ENCODE results near the gene CRACR2A.

Gene CRACR2A

GRCh38 chr12:3722368-3722767, 30.5 kb downstream of the CRACR2A start:
- no peak for FAIRE-seq

DNA sequence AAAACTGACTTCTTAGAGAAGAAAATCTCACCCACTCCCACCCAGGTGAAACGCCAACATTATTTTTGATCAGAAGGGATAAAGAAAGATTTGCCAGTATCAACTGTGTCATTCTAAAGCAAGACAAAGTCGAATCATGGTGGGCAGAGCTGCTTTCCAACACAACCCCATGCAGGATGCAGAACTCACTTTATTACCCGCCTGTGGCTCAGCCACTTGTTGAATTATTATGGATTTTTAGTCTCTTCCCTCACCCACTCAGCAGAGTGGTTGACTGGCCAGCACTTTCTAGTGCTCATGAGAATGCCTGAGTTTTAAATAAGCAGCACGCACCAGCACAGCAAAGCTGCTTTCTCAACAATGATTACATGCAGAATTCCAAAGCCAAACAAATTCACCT, 32.1 kb downstream of the CRACR2A start:
- FAIRE-seq = no peak

- no peak for FAIRE-seq
These were observed 34.8 kb downstream of the CRACR2A start for GRCh38 chr12:3718100-3718499.

DNA sequence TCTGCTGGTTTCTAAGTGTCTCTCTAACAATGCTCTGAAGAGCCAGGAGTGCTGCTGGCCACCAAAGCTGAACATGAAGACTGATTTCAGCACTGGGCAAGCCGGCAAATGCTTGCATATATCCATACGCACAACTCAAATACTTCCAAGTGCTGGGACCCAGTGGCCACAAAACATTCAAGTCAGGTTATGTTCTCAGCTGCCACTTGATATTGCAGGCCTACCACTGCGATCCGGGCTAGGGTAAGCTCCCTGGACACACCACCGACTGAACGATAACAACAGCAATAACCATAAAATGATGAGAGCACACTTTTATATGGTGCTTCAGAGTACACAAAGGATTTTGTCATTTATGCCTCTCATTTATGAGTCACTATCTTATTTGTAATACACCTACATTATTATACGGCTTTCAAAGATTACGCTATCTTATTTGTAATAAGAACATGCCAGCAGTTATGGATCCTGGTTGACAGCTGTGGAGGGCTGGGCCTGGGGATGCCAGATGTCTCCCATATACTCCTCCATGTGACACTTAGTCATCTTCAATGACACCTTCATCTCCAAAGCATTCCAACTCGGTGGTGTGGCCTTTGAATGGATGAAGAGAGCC, 35.5 kb downstream of the CRACR2A start:
- FAIRE-seq = no peak

DNA sequence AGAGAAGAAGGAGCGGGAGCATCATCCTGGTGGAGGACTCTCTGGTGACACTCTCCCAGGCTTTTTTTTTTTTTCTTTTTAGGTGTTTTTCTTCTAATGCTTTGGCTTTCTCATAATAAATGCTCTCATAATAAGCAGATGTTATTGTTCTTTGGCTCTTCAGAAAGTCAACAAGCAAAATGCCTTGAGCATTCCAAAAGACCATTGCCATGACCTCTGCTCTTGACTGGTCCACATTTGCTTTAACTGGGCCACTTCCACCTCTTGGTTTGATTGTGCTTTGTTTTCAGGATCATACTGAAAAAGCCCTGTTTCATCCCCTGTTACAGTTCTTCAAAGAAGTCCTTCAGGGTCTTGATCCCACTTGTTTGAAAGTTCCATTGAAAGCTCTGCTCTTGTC, 36.9 kb downstream of the CRACR2A start:
- FAIRE-seq = no peak

DNA sequence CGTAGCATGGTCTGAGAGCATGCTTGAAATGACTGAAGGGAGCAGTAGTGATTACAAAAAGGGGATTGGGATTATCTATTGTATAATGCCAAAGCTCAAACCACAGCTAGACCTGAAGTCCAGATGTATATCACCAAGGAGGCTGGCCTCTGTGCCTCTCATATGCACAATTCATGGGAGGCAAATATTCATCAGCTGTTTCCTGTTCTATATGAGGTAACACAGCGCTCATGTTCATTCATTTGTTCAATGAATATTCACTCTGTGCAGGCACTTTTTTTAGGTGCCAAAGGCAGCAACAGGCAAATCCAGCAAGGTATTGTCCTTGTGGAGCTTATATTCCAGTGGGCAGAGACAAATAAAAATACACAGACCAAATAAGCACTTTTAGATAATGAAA, 39.0 kb downstream of the CRACR2A start:
- FAIRE-seq = no peak

DNA sequence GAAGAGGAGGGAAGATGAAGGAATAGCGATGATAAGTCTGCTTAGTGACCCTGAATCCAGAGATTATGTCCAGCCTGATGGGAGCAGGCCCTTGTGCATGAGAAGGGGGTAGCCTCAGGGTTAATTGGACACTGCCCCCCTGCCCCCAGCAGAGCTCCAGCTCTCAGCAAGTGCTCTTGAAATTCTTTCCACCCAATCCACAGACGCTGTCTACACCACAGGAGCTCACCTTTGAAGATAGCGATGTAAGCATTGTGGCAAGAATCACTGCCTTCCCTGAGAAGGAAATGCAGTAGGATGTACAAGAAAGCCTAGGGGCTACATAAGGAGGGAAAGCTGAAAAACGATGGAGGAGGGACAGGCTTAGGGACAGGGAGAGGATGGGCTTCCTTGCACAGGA, 39.4 kb downstream of the CRACR2A start:
- no peak for FAIRE-seq

- no peak for FAIRE-seq
These were observed 40.5 kb downstream of the CRACR2A start for GRCh38 chr12:3712209-3712992.

- FAIRE-seq = no peak
These were observed 47.6 kb downstream of the CRACR2A start for GRCh38 chr12:3705354-3705675.

GRCh38 chr12:3704512-3705353, 48.2 kb downstream of the CRACR2A start:
- FAIRE-seq = no peak

DNA sequence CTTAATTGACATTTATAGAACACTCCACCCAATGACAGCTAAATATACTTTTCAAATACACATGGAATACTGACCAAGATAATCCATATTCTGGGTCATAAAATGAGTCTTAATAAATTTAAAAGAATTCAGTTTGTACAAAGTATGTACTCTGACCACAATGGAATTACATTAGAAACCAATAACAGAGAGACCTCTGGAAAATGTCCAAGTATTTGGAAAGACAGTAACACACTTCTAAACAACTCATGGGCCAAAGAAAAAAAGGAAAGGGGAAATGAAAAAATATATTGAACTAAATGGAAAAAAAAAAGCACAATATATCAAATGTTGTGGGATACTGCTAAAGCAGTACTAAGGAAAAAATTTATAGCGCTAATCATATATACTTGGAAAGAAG, 52.0 kb downstream of the CRACR2A start:
- FAIRE-seq = no peak

DNA sequence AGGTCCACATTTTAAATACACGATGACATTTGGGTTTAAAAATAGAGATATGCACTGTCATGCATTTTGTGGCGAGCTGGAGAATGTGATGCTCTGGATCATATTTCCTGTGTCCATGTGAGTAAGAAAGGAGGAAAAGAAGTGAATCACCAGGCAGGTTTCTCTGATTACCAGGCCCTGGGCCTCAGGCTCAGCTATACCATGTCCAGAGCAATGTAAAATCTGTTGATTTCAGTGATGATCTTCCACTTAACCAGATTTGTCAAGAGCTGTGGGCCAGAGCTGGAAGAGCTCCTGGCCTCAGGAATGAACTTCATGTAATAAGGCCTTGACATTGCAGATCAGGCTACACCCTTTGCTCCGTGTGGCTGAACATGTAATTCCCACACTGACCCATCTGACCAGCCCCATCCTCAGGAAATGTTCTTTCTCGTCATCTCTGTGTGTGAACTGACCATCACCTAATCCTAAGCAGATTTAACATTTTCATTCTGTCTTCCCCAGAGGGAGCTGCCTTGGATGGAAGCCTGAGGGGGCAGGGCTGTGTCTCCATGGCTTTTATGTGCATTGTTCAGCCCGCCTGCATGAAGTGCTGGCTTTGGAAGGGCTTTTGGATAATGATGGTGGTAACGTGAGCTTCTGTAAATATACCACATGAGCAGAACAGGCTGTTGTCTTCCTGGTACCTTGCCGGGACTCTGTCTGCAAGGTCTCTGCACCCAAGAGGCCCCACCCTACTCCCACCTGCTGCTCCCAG, 54.5 kb downstream of the CRACR2A start:
- no peak for FAIRE-seq

DNA sequence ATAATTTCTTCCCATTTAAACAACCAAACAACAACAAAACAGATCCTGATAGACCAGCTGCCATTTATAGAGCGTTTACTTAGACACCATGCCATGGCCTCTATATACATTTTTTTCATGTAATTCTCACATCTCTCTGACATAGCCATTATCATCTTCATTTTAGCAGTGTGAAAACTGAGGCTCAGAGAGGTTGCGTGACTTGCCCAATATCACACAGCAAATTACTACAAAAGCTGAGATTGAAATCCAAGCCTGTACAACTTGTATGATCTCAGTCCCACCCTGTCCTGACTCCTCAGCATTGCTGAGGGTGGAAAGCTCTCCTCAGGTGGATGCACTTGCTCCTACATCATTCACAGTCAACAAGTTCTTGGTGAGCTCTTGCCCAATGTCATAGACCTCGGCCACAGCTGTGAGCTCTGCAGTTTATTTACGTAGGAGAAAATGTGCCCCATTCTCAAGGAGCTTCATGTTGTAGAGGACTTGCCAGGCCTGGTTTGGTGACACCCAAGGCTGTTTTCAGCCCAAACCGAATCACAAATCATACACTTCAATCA, 55.5 kb downstream of the CRACR2A start:
- FAIRE-seq = no peak

- FAIRE-seq = no peak
These were observed 58.2 kb downstream of the CRACR2A start for GRCh38 chr12:3694673-3695072.

GRCh38 chr12:3692616-3693365, 60.1 kb downstream of the CRACR2A start:
- FAIRE-seq = no peak

DNA sequence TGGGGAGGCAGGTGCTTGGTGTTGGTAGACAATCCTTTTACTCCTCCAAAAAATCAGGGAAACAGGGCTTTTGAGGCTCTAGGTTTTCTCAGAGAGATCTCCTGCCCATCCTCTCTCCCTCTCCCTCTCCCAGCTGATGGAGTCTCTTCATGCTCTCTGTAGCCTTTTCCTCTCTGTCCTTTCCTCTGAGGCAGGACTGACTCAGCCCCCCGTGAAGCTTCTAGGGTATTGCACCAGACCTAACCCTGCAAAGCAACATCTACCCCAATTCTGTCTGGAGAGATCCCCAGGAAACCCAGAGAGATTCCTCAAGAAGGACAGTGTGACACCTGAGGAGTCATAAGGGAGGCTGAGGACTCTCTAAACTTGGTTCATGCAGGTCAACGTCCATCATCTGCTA, 66.4 kb downstream of the CRACR2A start:
- no peak for FAIRE-seq

GRCh38 chr12:3685830-3686229, 67.1 kb downstream of the CRACR2A start:
- no peak for FAIRE-seq

DNA sequence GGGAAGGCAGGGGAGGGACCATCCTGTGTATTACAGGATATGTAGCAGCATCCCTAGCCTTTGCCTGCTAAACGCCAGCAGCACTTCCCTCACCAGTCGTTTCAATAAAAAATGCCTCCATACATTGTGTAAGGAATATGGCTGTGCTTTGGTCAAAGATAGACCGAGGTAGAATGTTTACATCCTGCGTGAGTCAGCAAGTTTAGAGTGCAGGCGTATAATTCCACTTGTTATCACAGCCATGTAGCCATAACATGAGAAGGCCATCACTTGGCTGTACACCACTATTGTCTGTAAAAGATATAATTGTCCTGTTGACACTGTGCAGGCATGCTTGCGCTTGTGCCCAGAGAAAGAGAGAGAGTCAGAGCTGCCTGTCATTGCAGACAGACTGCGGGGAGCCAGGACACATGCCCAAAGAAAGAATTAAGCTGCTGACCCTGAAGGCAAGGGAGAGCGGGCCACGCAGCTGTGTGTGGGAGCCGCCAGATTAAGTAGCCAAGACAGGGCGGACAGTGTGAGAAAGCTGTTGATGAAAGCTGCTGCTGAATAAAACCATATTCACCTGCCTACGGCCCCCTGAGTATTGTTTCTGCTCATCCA, 68.4 kb downstream of the CRACR2A start:
- FAIRE-seq = no peak

GRCh38 chr12:3683670-3684069, 69.2 kb downstream of the CRACR2A start:
- no peak for FAIRE-seq

GRCh38 chr12:3681595-3682061, 71.3 kb downstream of the CRACR2A start:
- no peak for FAIRE-seq

GRCh38 chr12:3680919-3681594, 71.9 kb downstream of the CRACR2A start:
- FAIRE-seq = no peak
